Stimulated activated CD8-positive, alpha-beta memory T cell treated with anti-CD3 and anti-CD28 coated beads, Interleukin-7, amount 100 ng/mL, for 48 hours (primary cell): ENCODE measurements around the gene SNCG.

ENCODE experiments used
- DNase-seq, 2 donors: peaks; one replicate each; pipeline ENCODE4 v3.0.0-alpha.2; 2020; ENCODE audit warnings: low read depth in 1 of 2; ENCODE audit errors: extremely low read depth in 1 of 2

The SNCG gene

DNA sequence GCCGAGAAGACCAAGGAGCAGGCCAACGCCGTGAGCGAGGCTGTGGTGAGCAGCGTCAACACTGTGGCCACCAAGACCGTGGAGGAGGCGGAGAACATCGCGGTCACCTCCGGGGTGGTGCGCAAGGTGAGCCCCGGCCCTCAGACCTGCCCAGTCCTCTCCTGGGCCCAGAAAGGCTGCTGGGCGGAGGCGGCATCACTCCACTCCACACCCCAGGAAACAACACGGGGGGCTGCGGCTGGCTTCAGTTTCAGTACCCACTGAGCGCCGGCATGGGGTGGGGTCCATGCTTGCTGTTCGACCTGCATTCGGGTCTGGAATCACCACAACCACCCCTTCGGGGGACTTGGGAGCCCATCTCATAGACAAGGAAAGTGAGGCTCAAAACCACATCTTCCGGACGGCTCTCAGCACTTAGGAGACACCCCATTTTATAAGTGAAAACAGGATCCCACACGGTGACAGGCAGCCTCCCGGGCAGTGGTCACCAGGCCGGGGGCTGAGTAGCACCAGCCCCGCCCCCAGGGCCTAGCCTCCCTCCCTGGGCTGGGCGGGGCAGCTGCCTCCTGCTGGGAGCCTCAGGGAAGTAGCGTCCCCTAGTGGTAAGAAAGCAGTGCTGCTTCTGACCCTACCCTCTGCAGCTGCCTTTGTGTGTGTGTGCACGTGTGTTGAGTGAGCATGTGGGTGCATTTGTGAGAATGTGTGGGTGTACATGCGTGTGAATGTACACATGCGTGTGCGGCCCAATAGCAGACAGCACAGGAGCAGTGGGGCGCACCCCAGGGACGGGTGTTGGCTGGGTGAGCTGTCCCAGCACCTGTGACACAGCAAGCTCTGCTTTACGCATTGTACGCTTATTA lies 1.8 kb downstream of the SNCG start:
- peak in 1 of 2 donors; percentile 14 for DNase-seq

- no peak for DNase-seq
Measured at GRCh38 chr10:86960863-86961434, 2.5 kb downstream of the SNCG start.

GRCh38 chr10:86961481-86962091 lies 3.2 kb downstream of the SNCG start:
- DNase-seq: no peak

GRCh38 chr10:86962136-86962980 lies 4.0 kb downstream of the SNCG start:
- DNase-seq: no peak

- no peak for DNase-seq
Measured at GRCh38 chr10:86962981-86963310, 4.5 kb downstream of the SNCG start.

GRCh38 chr10:86963341-86963919 lies 5.0 kb downstream of the SNCG start:
- no peak for DNase-seq

DNA sequence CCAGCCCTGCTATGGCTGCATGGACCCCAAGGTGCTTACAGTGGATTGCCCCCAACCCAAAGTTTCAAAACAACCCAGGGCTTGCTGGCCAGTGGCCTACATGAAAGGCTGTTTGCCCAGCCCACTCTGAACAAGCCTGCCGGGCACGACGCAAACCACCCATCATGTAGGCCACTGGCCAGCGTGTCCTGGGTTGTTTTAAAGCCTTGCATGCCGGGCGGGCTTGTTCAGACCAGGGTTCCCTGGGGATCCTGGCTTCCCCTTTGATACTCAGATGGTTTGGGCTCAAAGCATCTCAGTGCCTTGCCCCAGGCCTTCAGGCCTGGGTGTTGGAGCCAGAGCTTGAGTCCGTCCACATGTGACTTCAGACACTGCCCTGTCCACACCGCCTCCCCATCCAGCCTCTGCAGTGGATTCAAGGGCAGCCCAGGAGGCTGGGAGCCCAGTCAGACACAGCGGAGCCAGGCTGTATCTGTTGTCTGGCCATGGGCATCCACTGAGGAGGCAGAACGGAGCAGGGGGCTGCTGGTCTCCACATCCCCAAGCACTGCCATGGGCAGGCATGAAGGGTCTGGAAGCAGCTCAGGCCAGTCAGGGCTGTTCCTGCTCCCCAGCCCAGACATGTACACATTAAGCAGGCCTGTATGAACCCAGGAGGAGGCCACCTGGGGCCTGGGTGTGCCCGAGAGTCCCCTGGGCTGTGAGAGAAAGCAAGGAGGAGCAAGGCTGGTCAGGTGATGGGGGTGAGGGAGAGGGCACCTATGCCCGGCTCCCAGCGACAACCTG lies 5.9 kb downstream of the SNCG start:
- no peak for DNase-seq

DNA sequence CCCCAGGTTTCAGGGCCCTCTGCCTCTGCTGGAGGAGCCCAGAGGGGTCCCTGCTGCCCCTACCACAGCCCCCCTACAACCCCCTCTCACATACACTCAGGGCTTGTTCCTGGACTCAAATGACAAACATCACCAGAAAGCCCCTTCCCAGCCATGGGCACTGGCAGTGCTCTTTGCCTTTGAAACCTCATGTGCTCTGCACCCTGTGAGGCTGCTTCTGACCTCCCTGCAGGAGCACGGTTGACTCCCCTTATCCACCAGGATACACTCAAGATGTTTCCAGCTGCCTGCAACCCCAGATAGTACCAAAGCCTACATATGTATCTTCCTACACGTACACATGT lies 6.4 kb downstream of the SNCG start:
- no peak for DNase-seq

DNA sequence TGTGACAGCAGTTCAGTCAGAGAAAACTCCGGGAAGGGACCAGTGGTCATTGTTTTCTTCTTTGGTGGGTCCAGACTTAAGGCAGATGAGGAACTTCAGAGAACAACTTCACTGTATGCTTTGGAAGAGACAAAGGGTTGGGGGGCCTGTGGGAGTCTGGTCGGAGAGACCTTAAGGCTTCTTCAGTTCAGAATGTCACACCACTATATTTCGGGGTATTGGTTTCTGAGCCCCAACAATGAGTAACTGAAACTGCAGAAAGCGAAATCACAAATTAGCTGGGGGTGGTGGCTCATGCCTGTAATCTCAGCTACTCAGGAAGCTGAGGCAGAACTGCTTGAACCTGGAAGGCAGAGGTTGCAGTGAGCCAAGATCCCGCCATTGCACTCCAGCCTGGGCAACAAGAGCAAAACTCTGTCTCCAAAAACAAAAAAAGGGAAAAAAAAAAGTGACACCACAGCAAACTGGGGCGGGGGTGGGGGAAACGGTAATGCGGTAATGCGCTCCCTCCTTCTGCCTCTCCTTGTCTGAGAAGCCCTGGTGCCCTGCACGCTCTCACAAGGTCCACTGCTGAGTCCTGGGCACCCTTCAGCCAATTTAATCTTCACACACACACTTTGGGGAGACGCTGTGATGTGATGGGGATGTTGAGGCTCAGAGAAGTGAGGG lies 7.7 kb downstream of the SNCG start:
- DNase-seq: peak in 1 of 2 donors; percentile 20

GRCh38 chr10:86967481-86967941 lies 9.1 kb downstream of the SNCG start:
- DNase-seq: no peak

GRCh38 chr10:86968271-86968993 lies 10.0 kb downstream of the SNCG start, which contains the start of gene ADIRF:
Gene ADIRF (plus strand): TSS chr10:86968482. CDS start chr10:86968545, 63 bp downstream.
- DNase-seq: no peak

GRCh38 chr10:86968994-86969355 lies 10.6 kb downstream of the SNCG start:
- DNase-seq: no peak

DNA sequence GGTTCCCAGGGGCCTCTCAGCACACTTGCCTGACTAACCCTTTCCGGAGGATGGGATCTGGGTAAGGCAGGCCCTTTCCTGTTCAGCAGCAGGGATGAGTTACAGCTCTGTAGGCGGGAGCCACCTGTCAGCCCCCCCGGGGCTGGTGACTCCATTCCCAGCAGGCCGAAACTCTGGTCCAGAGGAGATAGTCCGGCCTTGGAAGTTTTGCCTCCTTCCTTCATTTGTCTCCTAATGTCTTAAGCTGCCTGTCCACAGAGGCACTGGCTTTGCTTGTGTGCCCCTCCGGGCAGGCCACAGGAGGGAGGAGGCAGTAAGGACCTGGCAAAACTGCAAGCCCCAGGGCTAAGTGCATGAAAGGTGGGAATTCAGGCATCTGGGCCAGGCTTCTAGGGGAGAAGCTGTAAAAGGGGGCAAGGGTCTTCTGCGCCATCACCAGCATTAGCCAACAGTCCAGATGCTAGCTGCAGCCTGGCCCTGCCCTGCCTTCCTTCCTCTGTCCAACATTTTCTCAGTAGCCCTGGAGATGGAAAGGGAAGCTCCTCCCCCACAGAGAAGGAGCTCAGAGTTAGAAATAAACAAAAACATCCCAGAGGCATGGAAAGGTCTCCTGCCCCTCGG lies 11.1 kb downstream of the SNCG start:
- no peak for DNase-seq

DNA sequence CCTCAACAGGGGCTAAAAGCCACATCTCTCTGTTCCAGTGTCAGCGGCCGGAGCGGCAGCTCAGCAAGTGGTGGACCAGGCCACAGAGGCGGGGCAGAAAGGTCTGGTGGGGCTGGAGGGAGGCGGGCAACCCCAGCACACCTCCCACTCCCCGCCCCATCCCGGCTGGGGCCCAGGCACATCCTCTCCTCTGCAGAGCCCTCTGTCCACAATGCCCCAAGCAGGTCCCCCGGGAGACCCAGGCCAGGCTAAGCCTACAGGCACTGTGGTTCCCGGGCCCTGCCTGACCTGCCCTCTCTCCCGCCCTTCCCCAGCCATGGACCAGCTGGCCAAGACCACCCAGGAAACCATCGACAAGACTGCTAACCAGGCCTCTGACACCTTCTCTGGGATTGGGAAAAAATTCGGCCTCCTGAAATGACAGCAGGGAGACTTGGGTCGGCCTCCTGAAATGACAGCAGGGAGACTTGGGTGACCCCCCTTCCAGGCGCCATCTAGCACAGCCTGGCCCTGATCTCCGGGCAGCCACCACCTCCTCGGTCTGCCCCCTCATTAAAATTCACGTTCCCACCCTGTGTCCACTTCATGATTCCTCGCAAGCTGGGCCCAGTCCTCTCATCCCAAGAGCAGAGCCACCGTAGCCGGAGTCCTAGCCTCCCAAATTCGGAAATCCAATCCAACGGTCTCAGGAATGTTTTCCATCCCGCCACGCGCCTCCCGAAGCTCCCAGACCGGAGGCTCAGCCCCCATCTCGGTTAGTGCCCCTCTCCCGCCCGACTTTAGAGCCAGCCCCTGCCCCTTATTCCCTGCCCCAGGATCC lies 12.0 kb downstream of the SNCG start:
- no peak for DNase-seq

GRCh38 chr10:86970982-86971231 lies 12.5 kb downstream of the SNCG start:
- DNase-seq: no peak

DNA sequence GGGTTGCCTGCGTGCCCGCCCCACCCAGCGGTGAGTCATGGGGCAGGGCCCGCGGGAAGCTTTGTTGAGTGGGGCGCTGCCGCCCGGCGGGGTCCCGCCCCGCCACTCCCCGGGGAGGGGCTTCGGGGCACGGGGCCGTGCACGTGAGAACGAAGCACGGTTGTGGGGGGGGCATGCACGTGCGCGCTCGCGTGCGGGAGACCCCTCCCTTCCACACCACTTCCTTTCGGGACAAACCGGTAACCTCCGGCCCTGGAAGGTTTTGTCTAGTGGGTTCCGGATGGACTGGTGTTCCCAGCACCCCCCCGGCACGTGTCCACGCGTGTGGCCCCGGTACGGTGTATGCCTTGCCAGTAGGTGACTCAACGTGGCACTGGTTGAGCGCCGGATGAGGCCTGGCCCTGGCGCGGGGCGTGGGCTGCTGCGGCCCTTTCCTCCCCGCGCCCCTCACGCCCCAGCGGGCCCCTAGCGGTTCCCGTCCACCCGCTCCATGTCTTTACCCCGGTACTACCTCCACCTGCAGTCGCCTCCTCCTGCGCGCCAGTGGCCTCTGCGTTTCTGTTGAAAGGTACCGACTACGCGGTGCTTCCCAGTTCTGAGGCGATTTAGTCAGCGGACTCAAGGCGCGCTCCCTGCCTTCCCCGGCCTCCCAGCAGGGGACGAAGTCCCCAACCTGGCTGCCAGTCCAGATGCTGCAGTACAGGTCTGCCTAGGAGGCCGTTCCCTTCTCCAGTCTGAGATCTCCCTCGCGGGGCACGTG lies 13.0 kb downstream of the SNCG start:
- peak; percentile 67 to 74 for DNase-seq
